Measurements from ENCODE around the gene CSNK1G3. TPM values are rescaled to one million over a fixed set of nuclear protein-coding genes. Genes with fewer than 3 reads are reported as not detected.

Gene CSNK1G3
- total and polyA plus RNA-seq, 11 donors: 4.0 to 34.3 (median 25.2) TPM

- H3K4me1 ChIP-seq: no peaks in the 10 kb centered on the region
- no peaks in the 10 kb centered on the region for H3K36me3 ChIP-seq
- no peak for TF ChIP-seq CTCF (IDR thresholded peaks at IDR 0.05)
- no peak for TF ChIP-seq POLR2A (IDR thresholded peaks at IDR 0.05)
- no peak overlapping the region for H3K27ac ChIP-seq
- no peaks in the 10 kb centered on the region for H3K9me3 ChIP-seq
- DNase-seq (no peak), ATAC-seq (no peak)
- intact Hi-C loops (cut with DNase I): no loop called here
- WGBS, 4 donors: 79 to 92% (median 87%) methylated on average over 3 of the region's 3 CpGs
- no peak overlapping the region for H3K4me3 ChIP-seq
- H3K27me3 ChIP-seq: no peaks in the 10 kb centered on the region
These were observed 15.1 kb upstream of the CSNK1G3 start for GRCh38 chr5:123496892-123497291.

GRCh38 chr5:123500471-123500870 is 11.5 kb upstream of the CSNK1G3 start:
- 87 to 90% (median 90%) methylated on average over 4 of the region's 4 CpGs for WGBS, 4 donors
- no peaks in the 10 kb centered on the region for H3K36me3 ChIP-seq
- no peaks in the 10 kb centered on the region for H3K9me3 ChIP-seq
- no peak for TF ChIP-seq CTCF (IDR thresholded peaks at IDR 0.05)
- TF ChIP-seq POLR2A (IDR thresholded peaks at IDR 0.05): no peak
- DNase-seq: no peak
- no peaks in the 10 kb centered on the region for H3K4me1 ChIP-seq
- ATAC-seq: no peak
- H3K27me3 ChIP-seq: no peaks in the 10 kb centered on the region
- no peak overlapping the region for H3K4me3 ChIP-seq
- intact Hi-C loops (cut with DNase I): loop anchor here in 1 of 10 donors (10.0 kb wide), 1 partner anchor 76 kb away; the partner anchor contains the start of gene CEP120
- no peak overlapping the region for H3K27ac ChIP-seq

GRCh38 chr5:123502120-123502519 is 9.9 kb upstream of the CSNK1G3 start:
- DNase-seq (no peak), ATAC-seq (no peak)
- Histone ChIP-seq H3K4me3 (no peak overlapping the region), H3K27ac (no peak overlapping the region), H3K4me1 (no peaks in the 10 kb centered on the region), H3K27me3 (no peaks in the 10 kb centered on the region), H3K36me3 (no peaks in the 10 kb centered on the region), H3K9me3 (no peaks in the 10 kb centered on the region)
- TF ChIP-seq CTCF (IDR thresholded peaks at IDR 0.05): no peak
- no peak for TF ChIP-seq POLR2A (IDR thresholded peaks at IDR 0.05)
- intact Hi-C loops (cut with DNase I): loop anchor here in 1 of 10 donors (10.0 kb wide), 1 partner anchor 77 kb away; the partner anchor contains the start of gene CEP120
- WGBS, 4 donors: 65 to 73% (median 71%) methylated on average over 3 of the region's 3 CpGs

GRCh38 chr5:123503299-123503698 is 8.7 kb upstream of the CSNK1G3 start:
- Histone ChIP-seq H3K4me3 (no peak overlapping the region), H3K27me3 (no peaks in the 10 kb centered on the region), H3K4me1 (no peaks in the 10 kb centered on the region), H3K27ac (no peak overlapping the region), H3K36me3 (no peaks in the 10 kb centered on the region), H3K9me3 (no peaks in the 10 kb centered on the region)
- intact Hi-C loops (cut with DNase I): loop anchor here in 1 of 10 donors (10.0 kb wide), 1 partner anchor 78 kb away; the partner anchor contains the start of gene CEP120
- DNase-seq: no peak
- no peak for ATAC-seq
- TF ChIP-seq POLR2A (IDR thresholded peaks at IDR 0.05): no peak
- TF ChIP-seq CTCF (IDR thresholded peaks at IDR 0.05): no peak
